HepG2 (cell line): ENCODE results near the gene OVOL3. TPM values are rescaled to one million over a fixed set of nuclear protein-coding genes. Genes with fewer than 3 reads are reported as not detected.

Source experiments
- ATAC-seq: fragments of 200-7000 bp; cut with Tn5 transposase; 3 replicates; pipeline ENCODE4 v1.9.1; 2020; ENCODE audit warnings: mild to moderate bottlenecking, moderate library complexity
- BruUV-seq: library from RNA; stranded (reverse); fragments of 400-500 nt; replicated peaks from 2 replicates; lab custom pipeline; 2021; lab: Mats Ljungman, UMichigan
- CTCF ChIA-PET: fragments of 300-600 bp; formaldehyde crosslinking; extraction: SDS; loops from one replicate; lab custom pipeline; 2021; ENCODE audit warnings: low total read pairs, inconsistent platforms, low intra/inter-chr PET ratio; lab: Yijun Ruan, JAX
- POLR2A ChIA-PET: fragments of 350-600 bp; sonication (Branson Sonifier 250); formaldehyde crosslinking; loops from one replicate; lab custom pipeline; 2020; ENCODE audit warnings: antibody characterized with exemption, inconsistent platforms; lab: Yijun Ruan, JAX
- DNase-seq: peaks from one replicate; pipeline ENCODE4 v3.0.0-alpha.2; 2015; ENCODE audit warnings: low spot score
- FAIRE-seq: peaks from 3 replicates; lab custom pipeline; 2011; peaks lifted over from hg19 to GRCh38; lab: Jason Lieb, UNC
- H2AFZ ChIP-seq: one replicate; pipeline ENCODE4 v1.6.1; 2011; ENCODE audit warnings: low read length, inconsistent platforms
- H3K27ac ChIP-seq: fragments of 300-600 bp; 3 replicates; pipeline ENCODE4 v1.8.0; 2011; ENCODE audit warnings: mixed run types, mild to moderate bottlenecking, mixed read lengths, low read length, inconsistent platforms; ENCODE audit not compliant: insufficient read depth; ENCODE audit errors: extremely low read length
- H3K27me3 ChIP-seq, 2 experiments: fragments of 200-600 bp in 1 of 2; 2 replicates in 1 of 2; 3 replicates in 1 of 2; pipeline versions ENCODE4 v1.6.0 to v1.8.0; 2011; ENCODE audit warnings: low read length in 2 of 2, mild to moderate bottlenecking in 2 of 2, moderate library complexity in 2 of 2, inconsistent platforms in 1 of 2; ENCODE audit not compliant: insufficient read depth in 2 of 2, control insufficient read depth in 1 of 2
- H3K36me3 ChIP-seq, 2 experiments: fragments of 200-600 bp in 1 of 2; replicated peaks in 1 of 2; 2 replicates in 1 of 2; 3 replicates in 1 of 2; pipeline versions ENCODE4 v1.5.1 to v1.8.0; 2011; ENCODE audit warnings: low read length in 2 of 2, inconsistent platforms in 1 of 2; ENCODE audit not compliant: insufficient read depth in 2 of 2, control insufficient read depth in 1 of 2
- H3K4me1 ChIP-seq: 2 replicates; pipeline ENCODE4 v1.5.1; 2012; ENCODE audit warnings: low read length, inconsistent platforms; ENCODE audit not compliant: insufficient read depth
- H3K4me2 ChIP-seq: 2 replicates; pipeline ENCODE4 v1.6.0; 2011; ENCODE audit warnings: low read depth, low read length, inconsistent platforms
- H3K4me3 ChIP-seq, 3 experiments: fragments of 200-600 bp in 1 of 3; sonication (generic), shearing (Covaris generic) in 1 of 3; replicated peaks in 1 of 3; 2 replicates each; pipeline ENCODE4 v1.5.1; 2011 to 2016; ENCODE audit warnings: low read length in 3 of 3, inconsistent platforms in 2 of 3, low read depth in 2 of 3, mild to moderate bottlenecking in 2 of 3, control low read depth in 1 of 3, mixed read lengths in 1 of 3; ENCODE audit not compliant: insufficient read depth in 1 of 3
- H3K79me2 ChIP-seq: one replicate; pipeline ENCODE4 v1.6.1; 2011; ENCODE audit warnings: low read length, inconsistent platforms; ENCODE audit not compliant: insufficient read depth
- H3K9ac ChIP-seq: 2 replicates; pipeline ENCODE4 v1.6.0; 2011; ENCODE audit warnings: mild to moderate bottlenecking, low read depth, low read length, inconsistent platforms; ENCODE audit not compliant: insufficient read depth
- H3K9me3 ChIP-seq: 2 replicates; pipeline ENCODE4 v1.5.1; 2012; ENCODE audit warnings: mild to moderate bottlenecking, low read length
- H4K20me1 ChIP-seq: 2 replicates; pipeline ENCODE4 v1.6.0; 2011; ENCODE audit warnings: inconsistent platforms, mild to moderate bottlenecking, low read length, moderate library complexity; ENCODE audit not compliant: insufficient read depth
- ATM ChIP-seq: fragments of 450-650 bp; IDR thresholded peaks from 2 replicates; pipeline ENCODE4 v1.7.1; 2017; ENCODE audit warnings: mild to moderate bottlenecking, borderline replicate concordance
- CC2D1A ChIP-seq: sonication (generic); formaldehyde crosslinking; IDR thresholded peaks from 2 replicates; pipeline ENCODE4 v1.8.1; 2023; ENCODE audit warnings: mild to moderate bottlenecking, missing genetic modification reagents
- FOSL1 ChIP-seq: sonication (generic); formaldehyde crosslinking; IDR thresholded peaks from 2 replicates; pipeline ENCODE4 v1.9.0; 2021; ENCODE audit warnings: missing genetic modification reagents, borderline replicate concordance
- ISX ChIP-seq: sonication (generic); formaldehyde crosslinking; conservative IDR thresholded peaks from 2 replicates; pipeline ENCODE4 v1.5.0; 2020; ENCODE audit warnings: missing genetic modification reagents
- KLF15 ChIP-seq: sonication (generic); formaldehyde crosslinking; IDR thresholded peaks from 2 replicates; pipeline ENCODE4 v1.8.1; 2023; ENCODE audit warnings: borderline replicate concordance, mild to moderate bottlenecking, inconsistent platforms, missing genetic modification reagents, mixed read lengths
- ZNF124 ChIP-seq: sonication (generic); formaldehyde crosslinking; IDR thresholded peaks from 2 replicates; pipeline ENCODE4 v1.4.0; 2020; ENCODE audit warnings: missing genetic modification reagents
- ZSCAN22 ChIP-seq: sonication (generic); formaldehyde crosslinking; IDR thresholded peaks from 2 replicates; pipeline ENCODE4 v1.4.0; 2020; ENCODE audit warnings: mild to moderate bottlenecking, missing genetic modification reagents
- WGBS: methylation state at CpG from one replicate; pipeline ENCODE4 v1.1.6; 2017; ENCODE audit warnings: low lambda C conversion rate; 5-methylcytosine and 5-hydroxymethylcytosine counted together
- in situ Hi-C: cut with HindIII; loops from 2 replicates; pipeline ENCODE4 v1.10.0; 2017; ENCODE audit warnings: low pct_unique_long_range_greater_than_20kb; ENCODE audit not compliant: extremely low pct_ligation_motif_present
- intact Hi-C: fragments of 100-400 bp; cut with micrococcal nuclease; formaldehyde crosslinking; loops from one replicate; pipeline ENCODE4 v1.10.0; 2022; ENCODE audit not compliant: unreplicated experiment
- polyA plus RNA-seq, 8 experiments: library from polyadenylated mRNA; depleted of rRNA in 3 of 8; stranded (reverse) in 7 of 8; unstranded in 1 of 8; fragments of >200 nt; fragmentation: Illumina TruSeq in 4 of 8; extraction: Trizol in 4 of 8; gene quantifications; 2 replicates each; pipeline versions ENCODE4 v1.2.1 to v1.2.3, GENCODE V29; 2011 to 2016; ENCODE audit warnings: low read depth in 4 of 8, missing spikeins in 1 of 8, mixed read lengths in 1 of 8; ENCODE audit not compliant: insufficient read depth in 1 of 8
- total RNA-seq, 5 experiments: library from RNA; depleted of rRNA; stranded (reverse); fragments of >200 nt; fragmentation: Illumina TruSeq; extraction: Trizol; gene quantifications; 2 replicates each; pipeline ENCODE4 v1.2.3, GENCODE V29; 2016; ENCODE audit warnings: low read depth in 1 of 5
- TF ChIP-seq, protein P1 (sequence below): sonication (generic); formaldehyde crosslinking; IDR thresholded peaks from 2 replicates; pipeline ENCODE4 v1.8.0; 2022; ENCODE audit warnings: missing genetic modification reagents, mild to moderate bottlenecking, inconsistent platforms, borderline replicate concordance
- TF ChIP-seq, protein P2 (sequence below): IDR thresholded peaks from 2 replicates; pipeline ENCODE4 v1.6.1; 2016; ENCODE audit warnings: missing compliant biosample characterization, missing genetic modification reagents, borderline replicate concordance

The OVOL3 gene
- total and polyA plus RNA-seq, 2 of the 13 experiments (the other 11 are each of a cell fraction or from before 2014, with no cell fraction given), result not detected

DNA sequence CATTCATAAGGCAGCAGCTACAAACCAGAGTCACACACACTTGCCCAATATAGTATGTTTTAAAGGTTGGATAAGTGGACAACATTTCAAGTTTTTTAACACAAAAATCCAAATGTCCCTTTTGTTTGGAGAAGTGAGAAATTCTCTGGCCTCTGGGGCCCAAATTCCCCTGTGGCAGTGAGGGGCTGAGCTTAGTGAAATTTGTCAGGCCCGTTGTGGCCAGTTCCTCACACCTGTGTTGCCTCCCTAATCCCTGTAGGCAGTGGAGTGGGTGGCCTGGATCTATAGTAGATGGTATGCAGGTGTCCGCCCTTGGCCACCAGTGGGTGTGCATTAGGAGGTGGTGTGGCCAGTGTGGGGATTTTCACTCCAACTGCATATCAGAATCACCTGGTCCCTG is 49.6 kb upstream of the OVOL3 start:
- no TSS peak for BruUV-seq
- H3K4me1 ChIP-seq, result peaks cover 47% of the 10 kb centered on the region
- H3K79me2 ChIP-seq, result peaks cover 9% of the 10 kb centered on the region
- DNase-seq (no peak), FAIRE-seq (no peak), ATAC-seq (no peak)
- in situ Hi-C loops (no loop called here), intact Hi-C loops (loop anchor here (2.0 kb wide), 1 partner anchor 59 kb away; no protein-coding TSS in a partner anchor)
- no peaks in the 10 kb centered on the region for H4K20me1 ChIP-seq
- H3K4me2 ChIP-seq, result no peak overlapping the region
- H3K36me3 ChIP-seq, result peaks cover 11 to 39% of the 10 kb centered on the region in 2 experiments; a peak in 4 of 5 replicates
- H3K27ac ChIP-seq, result no peak overlapping the region
- H3K27me3 ChIP-seq, result no peaks in the 10 kb centered on the region
- H2AFZ ChIP-seq, result no peak overlapping the region
- no peaks in the 10 kb centered on the region for H3K9me3 ChIP-seq
- POLR2A ChIA-PET, result interaction anchor here (0.5 to 1.2 kb wide), 4 partner anchors 38 to 101 kb away, joined by 3 read pairs; partner anchors contain the start of gene CAPNS1
- TF ChIP-seq, protein P1, sequence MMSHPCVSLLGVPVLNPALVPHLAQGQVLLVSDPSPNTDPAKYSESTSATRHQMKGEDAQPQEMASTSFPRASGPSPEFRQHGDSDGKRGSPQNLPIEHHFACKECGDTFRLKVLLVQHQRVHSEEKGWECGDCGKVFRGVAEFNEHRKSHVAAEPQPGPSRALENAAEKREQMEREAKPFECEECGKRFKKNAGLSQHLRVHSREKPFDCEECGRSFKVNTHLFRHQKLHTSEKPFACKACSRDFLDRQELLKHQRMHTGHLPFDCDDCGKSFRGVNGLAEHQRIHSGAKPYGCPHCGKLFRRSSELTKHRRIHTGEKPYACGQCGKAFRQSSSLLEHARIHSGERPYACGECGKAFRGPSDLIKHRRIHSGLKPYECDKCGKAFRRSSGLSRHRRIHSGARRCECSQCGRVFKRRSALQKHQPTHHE (CRISPR knock-in tag), result no peak
- TF ChIP-seq CC2D1A (CRISPR knock-in tag) (no peak), ATM (no peak), ZNF124 (CRISPR knock-in tag) (no peak), FOSL1 (no peak), ZSCAN22 (CRISPR knock-in tag) (no peak), KLF15 (CRISPR knock-in tag) (no peak), ISX (CRISPR knock-in tag) (no peak)
- TF ChIP-seq, protein P2, sequence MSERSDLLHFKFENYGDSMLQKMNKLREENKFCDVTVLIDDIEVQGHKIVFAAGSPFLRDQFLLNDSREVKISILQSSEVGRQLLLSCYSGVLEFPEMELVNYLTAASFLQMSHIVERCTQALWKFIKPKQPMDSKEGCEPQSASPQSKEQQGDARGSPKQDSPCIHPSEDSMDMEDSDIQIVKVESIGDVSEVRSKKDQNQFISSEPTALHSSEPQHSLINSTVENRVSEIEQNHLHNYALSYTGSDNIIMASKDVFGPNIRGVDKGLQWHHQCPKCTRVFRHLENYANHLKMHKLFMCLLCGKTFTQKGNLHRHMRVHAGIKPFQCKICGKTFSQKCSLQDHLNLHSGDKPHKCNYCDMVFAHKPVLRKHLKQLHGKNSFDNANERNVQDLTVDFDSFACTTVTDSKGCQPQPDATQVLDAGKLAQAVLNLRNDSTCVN (CRISPR knock-in tag), result no peak
- H3K4me3 ChIP-seq, result no peak overlapping the region
- WGBS, result 86% methylated on average over 2 of the region's 2 CpGs
- H3K9ac ChIP-seq, result no peak overlapping the region
- CTCF ChIA-PET, result interaction anchor here (2.0 kb wide), 1 partner anchor 109 kb away, joined by 15 read pairs; no protein-coding TSS in a partner anchor
